ACC112 (cell line): ENCODE results near the gene FOXP4.

Experiments
- H2AFZ ChIP-seq: fragments of 200-600 bp; sonication (generic); one replicate; pipeline ENCODE4 v1.6.0; 2017; ENCODE audit warnings: antibody characterized with exemption, low read length; ENCODE audit not compliant: unreplicated experiment
- H3K27ac ChIP-seq: fragments of 200-600 bp; sonication (generic); 2 replicates; pipeline ENCODE4 v1.5.1; 2014; ENCODE audit warnings: low read depth, mild to moderate bottlenecking, antibody characterized with exemption, low read length, moderate library complexity
- H3K27me3 ChIP-seq: fragments of 200-600 bp; sonication (generic); 2 replicates; pipeline ENCODE4 v1.6.1; 2014; ENCODE audit warnings: mild to moderate bottlenecking, antibody characterized with exemption, low read length, moderate library complexity, mixed read lengths; ENCODE audit not compliant: insufficient read depth
- H3K36me3 ChIP-seq: fragments of 200-600 bp; sonication (generic); 2 replicates; pipeline ENCODE4 v1.6.1; 2016; ENCODE audit warnings: mild to moderate bottlenecking, antibody characterized with exemption, low read length, moderate library complexity, mixed read lengths; ENCODE audit not compliant: insufficient read depth
- H3K4me1 ChIP-seq: fragments of 200-600 bp; sonication (generic); one replicate; pipeline ENCODE4 v1.6.1; 2016; ENCODE audit warnings: low read length, mixed read lengths; ENCODE audit not compliant: insufficient read depth, unreplicated experiment, control insufficient read depth
- H3K4me3 ChIP-seq: fragments of 200-600 bp; sonication (generic); 2 replicates; pipeline ENCODE4 v1.5.1; 2014; ENCODE audit warnings: mild to moderate bottlenecking, low read depth, low read length
- H3K79me2 ChIP-seq: fragments of 200-600 bp; sonication (generic); one replicate; pipeline ENCODE4 v1.6.0; 2016; ENCODE audit warnings: low read length; ENCODE audit not compliant: control insufficient read depth, unreplicated experiment, insufficient read depth

The FOXP4 gene

GRCh38 chr6:41638935-41639808 lies 93.0 kb downstream of the FOXP4 start:
- Histone ChIP-seq H3K27me3 (peaks cover 70% of the 10 kb centered on the region), H3K4me3 (peak overlapping the region; percentile 53), H2AFZ (no peak overlapping the region), H3K79me2 (no peaks in the 10 kb centered on the region), H3K27ac (no peak overlapping the region), H3K36me3 (no peaks in the 10 kb centered on the region), H3K4me1 (peaks cover 4% of the 10 kb centered on the region)

- Histone ChIP-seq H3K27me3 (peaks cover 64% of the 10 kb centered on the region), H3K36me3 (no peaks in the 10 kb centered on the region), H2AFZ (no peak overlapping the region), H3K4me3 (no peak overlapping the region), H3K4me1 (peaks cover 4% of the 10 kb centered on the region), H3K79me2 (no peaks in the 10 kb centered on the region), H3K27ac (no peak overlapping the region)
Observed at GRCh38 chr6:41639809-41640371, 93.7 kb downstream of the FOXP4 start.

GRCh38 chr6:41640426-41640825 lies 94.2 kb downstream of the FOXP4 start:
- Histone ChIP-seq H2AFZ (no peak overlapping the region), H3K4me3 (no peak overlapping the region), H3K4me1 (peaks cover 4% of the 10 kb centered on the region), H3K27ac (no peak overlapping the region), H3K27me3 (peaks cover 65% of the 10 kb centered on the region), H3K36me3 (no peaks in the 10 kb centered on the region), H3K79me2 (no peaks in the 10 kb centered on the region)

- peaks cover 4% of the 10 kb centered on the region for H3K4me1 ChIP-seq
- H3K4me3 ChIP-seq: no peak overlapping the region
- no peak overlapping the region for H3K27ac ChIP-seq
- no peaks in the 10 kb centered on the region for H3K79me2 ChIP-seq
- H2AFZ ChIP-seq: no peak overlapping the region
- H3K36me3 ChIP-seq: no peaks in the 10 kb centered on the region
- peaks cover 70% of the 10 kb centered on the region for H3K27me3 ChIP-seq
Observed at GRCh38 chr6:41641352-41641925, 95.3 kb downstream of the FOXP4 start.

GRCh38 chr6:41642090-41642959 lies 96.1 kb downstream of the FOXP4 start:
- no peak overlapping the region for H3K4me3 ChIP-seq
- H3K79me2 ChIP-seq: no peaks in the 10 kb centered on the region
- no peak overlapping the region for H3K27ac ChIP-seq
- peaks cover 61% of the 10 kb centered on the region for H3K27me3 ChIP-seq
- no peak overlapping the region for H2AFZ ChIP-seq
- peaks cover 4% of the 10 kb centered on the region for H3K4me1 ChIP-seq
- no peaks in the 10 kb centered on the region for H3K36me3 ChIP-seq

- Histone ChIP-seq H3K79me2 (no peaks in the 10 kb centered on the region), H2AFZ (no peak overlapping the region), H3K36me3 (no peaks in the 10 kb centered on the region), H3K4me1 (peaks cover 2% of the 10 kb centered on the region), H3K27me3 (peaks cover 54% of the 10 kb centered on the region), H3K4me3 (no peak overlapping the region), H3K27ac (no peak overlapping the region)
Observed at GRCh38 chr6:41642960-41643898, 97.0 kb downstream of the FOXP4 start.

- no peak overlapping the region for H3K27ac ChIP-seq
- H2AFZ ChIP-seq: no peak overlapping the region
- no peaks in the 10 kb centered on the region for H3K36me3 ChIP-seq
- no peaks in the 10 kb centered on the region for H3K79me2 ChIP-seq
- no peaks in the 10 kb centered on the region for H3K4me1 ChIP-seq
- H3K27me3 ChIP-seq: peaks cover 48% of the 10 kb centered on the region
- no peak overlapping the region for H3K4me3 ChIP-seq
Observed at GRCh38 chr6:41643899-41644269, 97.7 kb downstream of the FOXP4 start.

GRCh38 chr6:41644297-41644879 lies 98.2 kb downstream of the FOXP4 start:
- Histone ChIP-seq H3K36me3 (no peaks in the 10 kb centered on the region), H3K4me1 (no peaks in the 10 kb centered on the region), H3K27ac (no peak overlapping the region), H3K79me2 (no peaks in the 10 kb centered on the region), H3K27me3 (peaks cover 43% of the 10 kb centered on the region), H2AFZ (no peak overlapping the region), H3K4me3 (no peak overlapping the region)

- peaks cover 36% of the 10 kb centered on the region for H3K27me3 ChIP-seq
- H3K36me3 ChIP-seq: no peaks in the 10 kb centered on the region
- no peaks in the 10 kb centered on the region for H3K79me2 ChIP-seq
- no peaks in the 10 kb centered on the region for H3K4me1 ChIP-seq
- no peak overlapping the region for H2AFZ ChIP-seq
- no peak overlapping the region for H3K27ac ChIP-seq
- no peak overlapping the region for H3K4me3 ChIP-seq
Observed at GRCh38 chr6:41645007-41645618, 98.9 kb downstream of the FOXP4 start.
